Activated CD4-positive, alpha-beta T cell treated with anti-CD3 and anti-CD28 coated beads, Interleukin-2, amount 50 U/mL, for 48 hours (primary cell): ENCODE measurements around the gene C22orf15.

ENCODE experiments used
- DNase-seq, 2 experiments: peaks; one replicate each; pipeline ENCODE4 v3.0.0-alpha.2; 2020

The C22orf15 gene

DNA sequence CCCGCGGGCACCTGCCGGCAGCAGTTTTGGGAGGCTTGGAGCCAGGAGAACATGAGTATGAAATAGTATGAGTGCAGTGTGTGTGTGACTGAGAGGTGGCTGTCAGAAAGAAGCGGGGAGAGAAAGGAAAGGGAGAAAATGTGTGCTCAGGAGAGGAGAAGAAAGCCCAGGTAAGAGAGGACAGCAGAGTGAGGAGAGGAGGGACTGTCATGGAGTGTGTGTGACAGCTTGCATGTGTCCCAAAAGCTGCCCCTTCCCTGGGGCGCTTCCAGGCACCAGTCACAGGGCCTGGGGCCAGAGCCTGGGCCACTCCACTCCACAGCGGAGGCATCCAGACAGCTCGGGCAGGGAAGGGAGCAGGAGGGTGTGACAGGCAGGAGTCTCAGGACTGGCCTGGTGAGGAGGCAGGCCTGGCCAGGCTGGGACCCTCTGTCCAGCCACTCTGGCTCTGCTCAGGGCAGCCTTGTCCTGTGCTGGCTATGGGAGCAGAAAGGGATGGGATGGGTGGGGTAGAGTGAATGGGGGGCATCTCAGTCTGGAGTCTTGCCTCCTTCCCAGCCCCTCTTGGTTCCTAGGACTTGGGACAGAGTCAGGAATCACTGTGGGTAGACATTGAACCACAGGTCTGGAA, 10.8 kb downstream of the C22orf15 start:
- no peak for DNase-seq

DNA sequence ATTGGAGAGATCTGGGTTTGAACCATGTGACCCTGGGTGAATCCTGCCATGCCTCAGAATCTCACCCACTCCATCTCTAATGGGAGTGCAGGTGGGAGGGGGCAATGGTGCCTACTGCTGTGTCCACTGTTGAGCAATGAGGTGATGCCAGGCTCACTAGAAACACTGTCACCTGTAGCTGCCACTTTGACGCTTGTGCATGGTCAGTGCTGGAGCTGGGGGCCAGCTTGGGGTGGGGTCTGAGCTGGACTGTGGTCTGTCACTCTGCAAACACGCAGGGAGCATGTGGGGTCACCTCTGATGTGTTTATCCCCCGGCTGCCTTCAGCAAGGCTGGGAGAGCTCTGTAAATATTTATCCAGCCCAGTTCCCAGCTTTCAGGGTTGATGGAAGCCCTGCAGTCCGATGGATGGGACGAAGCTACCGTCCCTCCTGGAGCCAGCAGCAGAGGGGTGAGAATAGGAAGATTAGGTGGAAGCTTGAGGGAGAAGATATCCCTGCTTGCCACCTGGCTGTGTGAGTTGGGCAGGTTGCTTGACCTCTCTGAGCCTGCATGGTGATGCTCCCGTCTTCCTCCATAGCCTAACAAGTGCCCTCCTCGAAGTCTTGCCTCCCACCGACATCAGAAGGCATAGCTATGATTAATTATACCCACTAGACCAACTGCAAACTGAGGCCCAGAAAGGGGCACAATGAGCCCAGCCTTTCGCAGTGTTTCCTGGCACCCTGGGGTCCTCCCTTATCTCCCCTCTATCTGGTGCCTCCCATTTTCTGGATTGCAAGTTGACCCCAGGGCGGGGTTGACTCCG, 11.5 kb downstream of the C22orf15 start:
- DNase-seq: no peak

- no peak for DNase-seq
Measured at GRCh38 chr22:23774922-23775436, 12.2 kb downstream of the C22orf15 start.

- DNase-seq: no peak
Measured at GRCh38 chr22:23775779-23776375, 13.1 kb downstream of the C22orf15 start.

- DNase-seq: no peak
Measured at GRCh38 chr22:23777776-23778576, 15.2 kb downstream of the C22orf15 start.

DNA sequence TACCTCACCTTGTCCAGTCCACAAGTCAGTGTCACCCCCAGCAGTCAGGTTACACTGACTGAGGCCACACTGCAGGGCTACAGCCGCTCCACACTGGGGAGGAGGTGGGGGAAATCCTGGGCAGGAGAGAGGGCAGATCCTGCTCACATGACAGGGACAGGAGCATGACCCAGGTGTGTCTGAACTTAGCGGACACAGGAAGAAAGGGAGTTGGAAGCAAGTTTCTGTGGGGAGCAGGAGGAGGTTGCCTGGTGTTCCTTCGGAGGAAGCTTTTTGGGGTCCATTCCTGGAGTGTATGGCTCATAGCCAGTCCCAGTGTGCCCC, 15.7 kb downstream of the C22orf15 start:
- no peak for DNase-seq

- no peak for DNase-seq
Measured at GRCh38 chr22:23779083-23779482, 16.3 kb downstream of the C22orf15 start.

DNA sequence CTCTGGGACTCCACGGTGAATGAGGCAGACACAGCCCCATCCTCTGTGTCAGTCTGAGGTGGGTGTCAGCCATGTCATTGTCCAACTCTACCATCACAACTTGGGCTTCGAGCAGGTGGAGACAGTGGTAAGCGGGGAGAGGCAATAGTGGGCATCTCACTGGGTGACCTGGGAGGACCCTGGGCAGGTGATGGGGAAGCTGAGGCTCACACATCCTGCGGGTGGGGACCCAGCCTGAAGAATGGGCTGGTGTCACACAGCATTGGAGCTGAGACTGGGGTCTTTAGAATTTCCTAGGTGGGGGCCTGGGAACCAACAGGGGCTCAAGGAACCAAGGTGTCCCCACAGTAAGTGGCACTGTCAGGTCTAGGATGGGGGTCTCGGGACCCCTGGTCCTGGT, 16.9 kb downstream of the C22orf15 start:
- no peak for DNase-seq

DNA sequence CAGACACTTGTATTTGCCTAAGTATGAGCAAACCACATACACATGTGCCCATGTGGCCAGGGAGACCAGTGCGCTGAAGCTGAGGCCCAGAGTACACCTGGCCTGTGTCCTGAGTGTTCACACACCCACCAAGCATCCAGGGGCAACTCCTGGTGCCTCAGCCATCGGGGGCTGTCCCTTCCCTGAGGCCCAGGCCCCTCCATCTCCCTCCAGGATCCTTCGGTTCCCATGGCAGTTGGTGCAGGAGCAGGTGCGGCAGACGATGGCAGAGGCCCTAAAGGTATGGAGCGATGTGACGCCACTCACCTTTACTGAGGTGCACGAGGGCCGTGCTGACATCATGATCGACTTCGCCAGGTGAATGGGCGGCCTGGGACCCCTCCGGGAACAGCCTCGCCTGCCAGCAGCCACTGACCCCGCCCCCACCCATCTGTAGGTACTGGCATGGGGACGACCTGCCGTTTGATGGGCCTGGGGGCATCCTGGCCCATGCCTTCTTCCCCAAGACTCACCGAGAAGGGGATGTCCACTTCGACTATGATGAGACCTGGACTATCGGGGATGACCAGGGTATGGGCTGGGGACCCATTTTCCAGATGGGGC, 17.5 kb downstream of the C22orf15 start:
- no peak for DNase-seq

DNA sequence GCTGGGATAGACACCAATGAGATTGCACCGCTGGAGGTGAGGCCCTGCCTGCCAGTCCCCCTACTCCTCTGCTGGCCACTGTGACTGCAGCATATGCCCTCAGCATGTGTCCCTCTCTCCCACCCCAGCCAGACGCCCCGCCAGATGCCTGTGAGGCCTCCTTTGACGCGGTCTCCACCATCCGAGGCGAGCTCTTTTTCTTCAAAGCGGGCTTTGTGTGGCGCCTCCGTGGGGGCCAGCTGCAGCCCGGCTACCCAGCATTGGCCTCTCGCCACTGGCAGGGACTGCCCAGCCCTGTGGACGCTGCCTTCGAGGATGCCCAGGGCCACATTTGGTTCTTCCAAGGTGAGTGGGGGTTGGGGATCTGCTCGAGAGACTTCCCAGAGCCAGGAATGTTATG, 18.3 kb downstream of the C22orf15 start:
- no peak for DNase-seq

DNA sequence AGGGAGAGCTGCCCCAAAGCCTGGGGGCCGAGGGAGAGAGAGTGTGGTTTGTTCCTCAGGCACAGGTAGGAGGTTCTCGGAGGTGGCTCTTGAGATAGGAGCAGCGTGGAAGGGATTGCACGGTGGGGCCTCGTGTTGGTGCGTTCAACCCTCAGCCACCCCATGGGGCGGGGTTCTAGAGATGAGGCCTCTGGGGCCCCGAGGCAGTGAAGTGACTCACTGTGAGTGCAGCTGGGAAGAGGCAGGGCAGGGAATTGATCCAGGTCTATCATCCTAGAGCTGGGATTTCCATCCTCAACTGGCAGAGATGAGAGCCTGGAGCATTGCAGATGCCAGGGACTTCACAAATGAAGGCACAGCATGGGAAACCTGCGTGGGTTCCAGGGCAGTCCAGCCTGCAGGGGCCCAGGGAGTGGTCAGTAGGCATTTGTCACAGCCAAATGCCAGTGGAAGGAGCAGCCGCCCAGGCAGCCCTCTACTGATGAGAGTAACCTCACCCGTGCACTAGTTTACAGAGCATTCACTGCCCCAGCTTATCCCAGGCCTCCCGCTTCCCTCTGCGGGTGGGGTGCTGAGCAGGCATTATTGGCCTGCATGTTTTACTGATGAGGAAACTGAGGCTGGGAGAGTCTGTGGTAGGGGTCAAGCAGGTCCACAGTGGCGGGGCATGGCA, 18.9 kb downstream of the C22orf15 start:
- no peak for DNase-seq

GRCh38 chr22:23782252-23782651, 19.5 kb downstream of the C22orf15 start:
- DNase-seq: no peak

DNA sequence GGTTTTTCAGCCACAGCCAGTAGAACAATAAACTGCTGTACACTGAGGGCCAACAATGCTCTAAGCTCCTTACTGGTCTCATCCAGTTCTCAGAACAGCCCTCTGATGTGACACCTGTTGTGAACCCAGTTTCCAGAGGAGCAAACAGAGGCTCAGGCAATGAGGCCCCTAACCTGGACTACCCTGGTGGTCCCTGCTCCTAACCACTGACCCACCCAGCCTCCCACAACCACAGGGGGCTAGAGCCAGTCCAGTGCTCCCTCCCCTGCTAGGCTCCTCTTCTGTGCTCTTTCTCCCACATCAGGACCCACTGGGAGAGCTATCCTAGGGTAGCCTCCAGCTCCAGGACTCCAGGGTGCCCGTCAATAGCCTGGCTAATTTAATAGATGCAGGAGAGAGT, 19.9 kb downstream of the C22orf15 start:
- DNase-seq: no peak

DNA sequence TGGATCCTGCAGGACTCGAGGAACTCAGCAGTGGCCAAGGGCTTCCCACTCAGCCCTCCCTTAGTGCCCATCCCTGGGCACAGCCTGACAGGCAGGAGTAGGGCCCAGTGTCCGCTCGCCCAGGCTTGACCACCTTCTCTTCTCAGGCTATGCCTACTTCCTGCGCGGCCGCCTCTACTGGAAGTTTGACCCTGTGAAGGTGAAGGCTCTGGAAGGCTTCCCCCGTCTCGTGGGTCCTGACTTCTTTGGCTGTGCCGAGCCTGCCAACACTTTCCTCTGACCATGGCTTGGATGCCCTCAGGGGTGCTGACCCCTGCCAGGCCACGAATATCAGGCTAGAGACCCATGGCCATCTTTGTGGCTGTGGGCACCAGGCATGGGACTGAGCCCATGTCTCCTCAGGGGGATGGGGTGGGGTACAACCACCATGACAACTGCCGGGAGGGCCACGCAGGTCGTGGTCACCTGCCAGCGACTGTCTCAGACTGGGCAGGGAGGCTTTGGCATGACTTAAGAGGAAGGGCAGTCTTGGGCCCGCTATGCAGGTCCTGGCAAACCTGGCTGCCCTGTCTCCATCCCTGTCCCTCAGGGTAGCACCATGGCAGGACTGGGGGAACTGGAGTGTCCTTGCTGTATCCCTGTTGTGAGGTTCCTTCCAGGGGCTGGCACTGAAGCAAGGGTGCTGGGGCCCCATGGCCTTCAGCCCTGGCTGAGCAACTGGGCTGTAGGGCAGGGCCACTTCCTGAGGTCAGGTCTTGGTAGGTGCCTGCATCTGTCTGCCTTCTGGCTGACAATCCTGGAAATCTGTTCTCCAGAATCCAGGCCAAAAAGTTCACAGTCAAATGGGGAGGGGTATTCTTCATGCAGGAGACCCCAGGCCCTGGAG, 20.7 kb downstream of the C22orf15 start:
- DNase-seq: no peak

- no peak for DNase-seq
Measured at GRCh38 chr22:23784215-23784732, 21.5 kb downstream of the C22orf15 start.

DNA sequence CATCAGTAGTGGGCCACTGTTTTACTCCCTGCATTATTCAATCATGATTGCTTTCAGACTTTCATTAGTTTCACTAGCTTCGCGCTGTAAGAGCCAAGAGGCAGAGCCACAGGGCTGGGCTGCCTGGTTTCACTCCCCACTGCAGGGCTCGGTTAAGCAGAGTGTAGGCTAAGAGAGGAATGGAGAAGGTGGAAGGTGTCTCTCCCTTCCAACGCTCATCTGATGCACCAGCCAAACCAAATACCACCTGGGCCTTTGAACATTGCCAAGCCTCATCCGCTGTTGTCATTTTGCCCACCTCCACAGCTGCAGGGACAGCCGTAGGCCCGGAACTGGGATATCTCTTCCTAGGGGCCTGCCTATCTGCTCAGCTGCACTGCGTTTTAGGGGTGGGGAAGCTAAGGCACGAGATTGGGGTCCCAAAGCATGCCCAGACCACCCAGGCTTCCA, 23.5 kb downstream of the C22orf15 start:
- no peak for DNase-seq

- DNase-seq: peak; percentile 87 to 88
Measured at GRCh38 chr22:23786752-23787599, 24.2 kb downstream of the C22orf15 start, which contains the start of gene SMARCB1. SMARCB1 (plus strand) TSS chr22:23786966; CDS start chr22:23787170, 204 bp downstream.

- DNase-seq: no peak
Measured at GRCh38 chr22:23787600-23787896, 24.8 kb downstream of the C22orf15 start.

DNA sequence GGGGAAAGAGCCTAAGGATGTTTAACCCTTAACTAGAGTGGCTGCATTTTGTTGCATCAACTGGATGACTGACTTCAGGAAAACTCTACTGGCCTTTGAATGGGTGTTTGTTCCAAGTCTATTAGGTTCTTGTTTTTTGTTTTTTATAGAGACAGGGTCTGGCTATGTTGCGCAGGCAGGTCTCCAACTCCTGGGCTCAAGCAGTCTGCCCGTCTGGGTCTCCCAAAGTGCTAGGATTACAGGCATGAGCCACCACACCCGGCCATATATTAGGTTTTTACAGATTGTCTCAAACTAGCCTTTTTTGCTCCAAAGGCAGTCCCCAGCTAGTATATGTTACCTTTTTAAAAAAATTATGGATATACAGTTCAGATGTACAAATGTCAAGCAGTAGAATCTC, 25.1 kb downstream of the C22orf15 start:
- DNase-seq: no peak

DNA sequence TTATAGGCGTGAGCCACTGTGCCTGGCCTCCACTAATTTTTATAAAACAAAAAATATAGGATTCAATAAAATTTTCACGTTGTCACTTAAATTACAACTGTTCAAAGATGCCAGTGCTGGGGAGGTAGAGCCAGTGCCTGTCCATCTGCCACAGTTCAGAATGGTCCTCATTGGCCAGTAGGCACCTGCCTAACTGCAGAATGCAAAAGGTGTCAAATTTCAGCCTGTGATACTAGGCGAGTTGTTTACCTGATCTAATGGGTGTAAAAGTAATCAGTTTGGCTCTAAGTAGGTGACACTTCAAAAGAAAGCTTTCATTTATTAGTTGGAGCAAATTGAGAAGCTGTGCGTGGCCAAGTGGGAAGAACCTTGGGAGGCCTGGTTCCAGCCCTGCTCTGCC, 26.3 kb downstream of the C22orf15 start:
- DNase-seq: no peak
